BJ (cell line): ENCODE data around the gene ZNF816. TPM values are rescaled to one million over a fixed set of nuclear protein-coding genes. Genes with fewer than 3 reads are reported as not detected.
"Not testable (repeated sequence)": the region's sequence is repeated elsewhere in the genome, so short reads cannot be mapped to it uniquely, and the experiment has no call there.

ENCODE experiments used
- CTCF ChIA-PET: fragments of 350-600 bp; formaldehyde crosslinking; extraction: SDS; loops from one replicate; lab custom pipeline; 2021; ENCODE audit warnings: antibody characterized with exemption, inconsistent platforms; lab: Yijun Ruan, JAX
- POLR2A ChIA-PET: fragments of 300-600 bp; sonication (Branson Sonifier 250); formaldehyde crosslinking; extraction: SDS; loops from one replicate; lab custom pipeline; 2021; ENCODE audit warnings: antibody characterized with exemption; lab: Charles Lee
- DNase-seq: peaks from one replicate; pipeline ENCODE4 v3.0.0-alpha.2; 2011; ENCODE audit warnings: low read depth
- H3K27me3 ChIP-seq: 2 replicates; pipeline ENCODE4 v1.6.0; 2011; ENCODE audit warnings: low read length; ENCODE audit not compliant: control insufficient read depth, insufficient read depth
- H3K36me3 ChIP-seq: 2 replicates; pipeline ENCODE4 v1.5.1; 2011; ENCODE audit warnings: low read length; ENCODE audit not compliant: control insufficient read depth, insufficient read depth
- H3K4me3 ChIP-seq: 2 replicates; pipeline ENCODE4 v1.5.1; 2011; ENCODE audit warnings: low read depth, mild to moderate bottlenecking, control low read depth, low read length
- polyA plus RNA-seq: library from polyadenylated mRNA; depleted of rRNA; stranded (reverse); fragments of >200 nt; gene quantifications from 2 replicates; pipeline ENCODE4 v1.2.3, GENCODE V29; 2011
- TF ChIP-seq, protein P1 (sequence below): IDR thresholded peaks from 2 replicates; pipeline ENCODE4 v1.5.1; 2011; ENCODE audit warnings: low read depth, mild to moderate bottlenecking, control low read depth, inconsistent platforms, low read length, moderate library complexity; ENCODE audit not compliant: insufficient read depth

Gene ZNF816
- polyA plus RNA-seq, 1 experiment: 1.9 TPM

DNA sequence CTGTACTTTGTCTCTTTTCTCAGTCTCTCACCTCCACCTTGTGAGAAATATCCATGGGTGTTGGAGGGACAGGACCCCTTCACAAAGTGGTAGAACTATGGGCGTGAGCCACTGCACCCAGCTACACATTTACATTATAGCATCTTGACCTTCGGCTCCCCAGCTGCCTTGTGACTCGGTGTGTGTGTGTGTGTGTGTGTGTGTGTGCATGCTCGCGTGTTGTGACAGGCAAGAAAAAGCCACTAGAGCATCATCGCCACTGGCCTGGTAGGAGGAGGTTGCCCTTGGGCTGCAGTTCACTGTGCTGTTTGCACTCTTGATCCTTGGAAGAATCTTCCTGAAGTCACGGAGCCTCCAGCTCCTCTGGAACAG, 25.7 kb downstream of the ZNF816 start:
- no peak overlapping the region for H3K4me3 ChIP-seq
- ChIA-PET POLR2A (no interaction called here), CTCF (no interaction called here)
- no peak for DNase-seq
- TF ChIP-seq, protein P1, sequence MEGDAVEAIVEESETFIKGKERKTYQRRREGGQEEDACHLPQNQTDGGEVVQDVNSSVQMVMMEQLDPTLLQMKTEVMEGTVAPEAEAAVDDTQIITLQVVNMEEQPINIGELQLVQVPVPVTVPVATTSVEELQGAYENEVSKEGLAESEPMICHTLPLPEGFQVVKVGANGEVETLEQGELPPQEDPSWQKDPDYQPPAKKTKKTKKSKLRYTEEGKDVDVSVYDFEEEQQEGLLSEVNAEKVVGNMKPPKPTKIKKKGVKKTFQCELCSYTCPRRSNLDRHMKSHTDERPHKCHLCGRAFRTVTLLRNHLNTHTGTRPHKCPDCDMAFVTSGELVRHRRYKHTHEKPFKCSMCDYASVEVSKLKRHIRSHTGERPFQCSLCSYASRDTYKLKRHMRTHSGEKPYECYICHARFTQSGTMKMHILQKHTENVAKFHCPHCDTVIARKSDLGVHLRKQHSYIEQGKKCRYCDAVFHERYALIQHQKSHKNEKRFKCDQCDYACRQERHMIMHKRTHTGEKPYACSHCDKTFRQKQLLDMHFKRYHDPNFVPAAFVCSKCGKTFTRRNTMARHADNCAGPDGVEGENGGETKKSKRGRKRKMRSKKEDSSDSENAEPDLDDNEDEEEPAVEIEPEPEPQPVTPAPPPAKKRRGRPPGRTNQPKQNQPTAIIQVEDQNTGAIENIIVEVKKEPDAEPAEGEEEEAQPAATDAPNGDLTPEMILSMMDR: no peak
- H3K27me3 ChIP-seq: no peaks in the 10 kb centered on the region
- H3K36me3 ChIP-seq: no peaks in the 10 kb centered on the region; the same call in 1 of the 2 replicates

DNA sequence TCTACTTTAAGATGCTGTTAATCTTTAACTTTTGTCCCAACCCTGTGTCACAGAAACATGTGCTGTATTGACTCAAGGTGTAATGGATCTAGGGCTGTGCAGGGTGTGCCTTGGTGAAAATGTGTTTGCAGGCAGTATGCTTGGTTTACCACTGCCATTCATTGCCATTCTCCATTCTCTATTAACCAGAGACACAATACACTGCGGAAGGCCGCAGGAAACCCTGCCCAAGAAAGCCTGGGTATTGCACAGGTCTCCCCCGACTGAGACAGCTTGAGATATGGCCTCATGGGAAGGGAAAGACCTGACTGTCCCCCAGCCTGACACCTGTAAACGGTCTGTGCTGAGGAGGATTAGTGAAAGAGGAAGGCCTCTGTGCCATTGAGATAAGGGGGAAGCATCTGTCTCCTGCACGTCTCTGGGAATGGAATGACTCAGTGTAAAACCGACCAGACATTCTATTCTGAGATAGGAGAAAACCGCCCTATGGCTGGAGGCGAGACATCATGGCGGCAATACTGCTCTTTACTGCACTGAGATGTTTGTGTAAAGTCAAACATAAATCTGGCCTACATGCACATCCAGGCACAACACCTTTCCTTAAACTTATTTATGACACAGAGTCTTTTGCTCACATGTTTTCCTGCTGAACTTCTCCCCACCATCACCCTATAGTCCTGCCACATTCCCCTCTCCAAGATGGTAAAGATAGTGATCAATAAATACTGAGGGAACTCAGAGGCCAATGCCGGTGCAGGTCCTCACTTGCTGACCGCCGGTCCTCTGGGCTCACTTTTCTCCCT, 26.3 kb downstream of the ZNF816 start:
- TF ChIP-seq, protein P1: no peak
- no peak overlapping the region for H3K4me3 ChIP-seq
- no peak for DNase-seq
- ChIA-PET POLR2A (no interaction called here), CTCF (no interaction called here)
- H3K27me3 ChIP-seq: no peaks in the 10 kb centered on the region
- H3K36me3 ChIP-seq: no peaks in the 10 kb centered on the region; the same call in 1 of the 2 replicates

DNA sequence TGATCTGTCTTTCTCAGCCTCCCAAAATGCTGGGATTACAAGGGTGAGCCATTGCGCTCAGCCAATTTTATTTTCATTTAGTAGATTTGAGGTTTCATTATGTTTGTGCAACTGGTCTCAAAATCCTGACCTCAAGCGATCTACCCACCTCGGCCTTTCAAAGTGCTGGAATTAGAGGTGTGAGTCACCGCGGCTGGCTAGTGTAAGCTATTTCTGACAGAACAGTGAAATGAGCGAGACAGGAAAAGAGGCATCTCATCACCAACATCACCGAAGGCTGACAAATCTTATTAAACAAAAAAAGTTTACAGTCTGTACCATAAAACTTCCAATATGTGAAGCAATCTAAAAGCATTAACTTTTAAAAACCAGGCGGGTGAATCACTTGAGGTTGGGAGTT, 27.2 kb downstream of the ZNF816 start:
- CTCF ChIA-PET: no interaction called here
- TF ChIP-seq, protein P1: no peak
- no peak for DNase-seq

DNA sequence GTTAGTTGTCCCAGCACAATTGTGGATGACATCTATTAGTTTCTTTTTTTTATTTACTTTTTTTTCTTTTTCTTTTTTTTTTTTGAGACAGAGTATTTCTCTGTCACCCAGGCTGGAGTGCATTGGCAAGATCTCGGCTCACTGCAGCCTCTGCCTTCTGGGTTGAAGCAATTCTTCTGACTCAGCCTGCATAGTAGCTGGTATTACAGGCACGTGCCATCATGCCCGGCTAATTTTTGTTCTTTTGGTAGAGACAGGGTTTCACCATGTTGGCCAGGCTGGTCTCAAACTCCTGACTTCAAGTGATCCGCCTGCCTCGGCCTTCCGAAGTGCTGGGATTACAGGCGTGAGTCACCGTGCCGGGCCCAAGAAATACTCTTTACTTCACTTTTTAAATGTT, 38.0 kb downstream of the ZNF816 start:
- H3K36me3 ChIP-seq, H3K27me3 ChIP-seq, DNase-seq, POLR2A ChIA-PET, CTCF ChIA-PET, H3K4me3 ChIP-seq: not testable (repeated sequence)

More for the DNA sequence above, 27.2 kb downstream of the ZNF816 start:
- Histone ChIP-seq H3K27me3 (no peaks in the 10 kb centered on the region), H3K4me3 (no peak overlapping the region), H3K36me3 (no peaks in the 10 kb centered on the region; the same call in 1 of the 2 replicates)
- POLR2A ChIA-PET: no interaction called here

DNA sequence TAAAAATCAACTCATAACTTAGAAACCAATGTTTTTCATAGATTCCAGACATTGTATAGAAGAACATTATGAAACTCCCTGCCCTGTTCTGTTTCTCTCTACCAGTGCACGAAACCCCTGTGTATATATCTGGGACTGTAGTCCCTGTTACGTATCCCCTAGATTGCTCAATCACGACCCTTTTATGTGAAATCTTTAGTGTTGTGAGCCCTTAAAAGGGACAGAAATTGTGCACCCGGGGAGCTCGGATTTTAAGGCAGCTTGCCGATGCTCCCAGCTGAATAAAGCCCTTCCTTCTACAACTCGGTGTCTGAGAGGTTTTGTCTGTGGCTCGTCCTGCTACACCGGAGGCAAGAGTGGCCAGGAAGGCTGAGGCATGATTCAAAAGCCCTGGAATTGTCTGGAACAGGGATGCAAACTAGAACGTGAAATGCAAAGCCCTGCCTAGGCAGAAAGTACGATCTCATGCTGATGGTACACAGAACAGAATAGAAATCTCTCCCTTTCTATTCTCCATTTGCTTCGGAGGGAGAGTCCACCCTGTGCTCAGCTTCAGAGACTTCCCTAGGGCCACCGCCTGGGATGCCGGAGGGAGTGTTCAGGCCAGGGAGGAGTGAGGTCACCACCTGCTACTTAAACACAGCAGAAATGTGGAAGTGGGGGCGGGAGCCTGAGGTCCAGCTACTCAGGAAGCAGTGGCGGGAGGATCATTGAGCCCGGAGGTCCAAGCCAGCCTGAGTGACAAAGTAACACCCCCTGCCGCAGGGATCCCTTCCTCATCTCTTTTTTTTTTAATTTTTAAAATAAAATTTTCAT, 38.7 kb downstream of the ZNF816 start:
- POLR2A ChIA-PET: no interaction called here
- H3K36me3 ChIP-seq: no peaks in the 10 kb centered on the region; the same call in none of the 2 replicates
- CTCF ChIA-PET: no interaction called here
- H3K4me3 ChIP-seq: peak overlapping the region; percentile 60
- no peaks in the 10 kb centered on the region for H3K27me3 ChIP-seq
- TF ChIP-seq, protein P1: no peak
- no peak for DNase-seq
